K562 (cell line): ENCODE results near the gene MADCAM1. TPM values are rescaled to one million over a fixed set of nuclear protein-coding genes. Genes with fewer than 3 reads are reported as not detected.

Experiments
- BRCA1 ChIP-seq, 2 experiments: fragments of 450-650 bp in 1 of 2; sonication (generic) in 1 of 2; formaldehyde crosslinking in 1 of 2; IDR thresholded peaks; 2 replicates each; pipeline versions ENCODE4 v1.5.0 to v1.6.1; 2017 to 2020; ENCODE audit warnings: mild to moderate bottlenecking in 1 of 2, missing genetic modification reagents in 1 of 2
- CBFA2T3 ChIP-seq: fragments of 450-650 bp; IDR thresholded peaks from 2 replicates; pipeline ENCODE4 v1.6.1; 2017
- KAT7 ChIP-seq: sonication (generic); formaldehyde crosslinking; IDR thresholded peaks from 2 replicates; pipeline ENCODE4 v1.8.0; 2022; ENCODE audit warnings: missing genetic modification reagents, mild to moderate bottlenecking, borderline replicate concordance
- NFIC ChIP-seq: fragments of 450-650 bp; IDR thresholded peaks from 2 replicates; pipeline ENCODE4 v1.6.1; 2017; ENCODE audit warnings: mild to moderate bottlenecking, inconsistent platforms
- NR2F6 ChIP-seq: fragments of 450-650 bp; formaldehyde crosslinking; IDR thresholded peaks from 2 replicates; pipeline ENCODE4 v1.4.0; 2020; ENCODE audit warnings: mild to moderate bottlenecking
- TBL1XR1 ChIP-seq, 2 experiments: IDR thresholded peaks; 2 replicates each; pipeline ENCODE4 v1.6.1; 2012; ENCODE audit warnings: improper control_type of control experiment in 2 of 2, low read length in 2 of 2, mild to moderate bottlenecking in 1 of 2
- XRCC5 ChIP-seq: fragments of 200-400 bp; formaldehyde crosslinking; IDR thresholded peaks from 2 replicates; pipeline ENCODE4 v1.6.1; 2017; ENCODE audit warnings: low read depth, mild to moderate bottlenecking, low read length
- ZNF766 ChIP-seq: fragments of 200-800 bp; sonication (Bioruptor generic); conservative IDR thresholded peaks from 2 replicates; pipeline ENCODE4 v1.6.1; 2016; ENCODE audit warnings: missing genetic modification characterization, missing compliant biosample characterization
- polyA plus RNA-seq, 8 experiments: library from polyadenylated mRNA; depleted of rRNA in 4 of 8; stranded (reverse) in 5 of 8; unstranded in 3 of 8; fragments of >200 nt; fragmentation: Nextera tagmentation in 2 of 8; fragmentation: Illumina TruSeq in 1 of 8; extraction: Ambion mirVana in 2 of 8; extraction: Trizol in 1 of 8; gene quantifications; 2 replicates each; pipeline versions ENCODE4 v1.2.1 to v1.2.3, GENCODE V29; 2011 to 2014; ENCODE audit warnings: inconsistent platforms in 1 of 8, missing spikeins in 1 of 8
- total RNA-seq, 7 experiments: library from RNA; depleted of rRNA in 6 of 7; stranded (reverse); fragments of >200 nt in 6 of 7; fragmentation: Illumina TruSeq in 2 of 7; extraction: Trizol in 2 of 7; gene quantifications; 2 replicates each; pipeline versions ENCODE4 v1.2.1 to v1.2.3, GENCODE V29; 2011 to 2021; ENCODE audit warnings: low replicate concordance in 1 of 7
- TF ChIP-seq, protein P1 (sequence below): fragments of 200-800 bp; sonication (Bioruptor generic); IDR thresholded peaks from 2 replicates; pipeline ENCODE4 v1.6.1; 2017; ENCODE audit warnings: missing genetic modification characterization, missing compliant biosample characterization
- TF ChIP-seq, protein P2 (sequence below): IDR thresholded peaks from 2 replicates; pipeline ENCODE4 v1.6.1; 2011; ENCODE audit warnings: borderline replicate concordance, low read depth, mild to moderate bottlenecking, moderate library complexity, low read length; ENCODE audit not compliant: insufficient read depth, poor library complexity, severe bottlenecking
- TF ChIP-seq, protein P3 (sequence below), 2 experiments: fragments of 450-650 bp in 1 of 2; IDR thresholded peaks; 2 replicates each; pipeline ENCODE4 v1.6.1; 2011 to 2017; ENCODE audit warnings: low read depth in 2 of 2, antibody characterized with exemption in 1 of 2, borderline replicate concordance in 1 of 2, low read length in 1 of 2, mild to moderate bottlenecking in 1 of 2, mixed read lengths in 1 of 2; ENCODE audit not compliant: control insufficient read depth in 1 of 2
- TF ChIP-seq, protein P4 (sequence below): fragments of 450-650 bp; formaldehyde crosslinking; IDR thresholded peaks from 2 replicates; pipeline ENCODE4 v1.4.0; 2020; ENCODE audit warnings: mild to moderate bottlenecking

The MADCAM1 gene
- total and polyA plus RNA-seq, 9 of the 15 experiments (the other 6 are each of a cell fraction or from before 2014, with no cell fraction given), result 0.09 to 0.36 (median 0.09) TPM; not detected in 6

DNA sequence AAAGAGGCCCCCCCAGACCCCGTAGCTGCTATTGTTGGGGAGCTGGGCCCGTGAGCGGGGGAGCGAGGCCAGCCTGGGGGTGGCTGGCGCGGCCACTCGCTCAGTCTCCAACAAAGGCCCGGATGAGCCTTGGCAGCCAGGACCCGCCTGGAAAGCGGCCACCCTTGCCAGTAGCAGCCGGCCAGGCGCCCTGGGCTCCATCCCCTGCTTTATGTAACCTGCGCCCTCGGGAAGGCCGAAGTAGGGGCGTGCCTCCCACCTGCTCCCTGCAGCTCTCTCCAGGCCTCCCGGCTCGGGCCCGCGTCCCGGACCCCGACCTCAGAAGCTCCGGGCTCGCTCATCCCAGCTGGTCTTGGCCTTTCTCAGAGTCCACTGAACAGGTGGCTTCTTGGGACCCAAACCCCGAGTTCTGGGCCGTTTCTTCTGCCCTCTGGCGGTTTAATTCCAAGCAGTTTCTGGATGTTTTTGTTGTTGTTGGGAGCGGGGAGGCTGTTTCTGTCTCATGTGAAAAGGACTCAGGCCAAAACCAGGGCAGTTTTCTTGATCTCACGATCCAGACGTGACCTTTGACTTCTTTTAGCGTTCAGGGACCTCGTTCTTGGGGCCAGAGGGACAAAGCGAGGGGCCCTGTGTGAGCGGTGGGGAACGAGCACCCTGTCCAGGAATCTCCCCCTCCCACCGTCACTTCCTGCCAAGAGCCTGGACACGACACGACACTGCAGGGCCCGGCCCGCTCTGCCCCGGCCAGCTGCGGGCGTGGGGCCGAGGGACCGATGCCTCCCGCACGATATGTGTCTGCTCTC is 36.5 kb downstream of the MADCAM1 start (continued):
- TF ChIP-seq, protein P1, sequence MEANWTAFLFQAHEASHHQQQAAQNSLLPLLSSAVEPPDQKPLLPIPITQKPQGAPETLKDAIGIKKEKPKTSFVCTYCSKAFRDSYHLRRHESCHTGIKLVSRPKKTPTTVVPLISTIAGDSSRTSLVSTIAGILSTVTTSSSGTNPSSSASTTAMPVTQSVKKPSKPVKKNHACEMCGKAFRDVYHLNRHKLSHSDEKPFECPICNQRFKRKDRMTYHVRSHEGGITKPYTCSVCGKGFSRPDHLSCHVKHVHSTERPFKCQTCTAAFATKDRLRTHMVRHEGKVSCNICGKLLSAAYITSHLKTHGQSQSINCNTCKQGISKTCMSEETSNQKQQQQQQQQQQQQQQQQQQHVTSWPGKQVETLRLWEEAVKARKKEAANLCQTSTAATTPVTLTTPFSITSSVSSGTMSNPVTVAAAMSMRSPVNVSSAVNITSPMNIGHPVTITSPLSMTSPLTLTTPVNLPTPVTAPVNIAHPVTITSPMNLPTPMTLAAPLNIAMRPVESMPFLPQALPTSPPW, result peak; percentile 58; the same call in 1 of the 2 replicates
- peak in 1 of 2 experiments; percentile 37; a peak in 1 of 4 replicates for TF ChIP-seq TBL1XR1 (IDR thresholded peaks at IDR 0.05; ENCODE audit: low read length in 2 of 2)
- TF ChIP-seq, protein P2, sequence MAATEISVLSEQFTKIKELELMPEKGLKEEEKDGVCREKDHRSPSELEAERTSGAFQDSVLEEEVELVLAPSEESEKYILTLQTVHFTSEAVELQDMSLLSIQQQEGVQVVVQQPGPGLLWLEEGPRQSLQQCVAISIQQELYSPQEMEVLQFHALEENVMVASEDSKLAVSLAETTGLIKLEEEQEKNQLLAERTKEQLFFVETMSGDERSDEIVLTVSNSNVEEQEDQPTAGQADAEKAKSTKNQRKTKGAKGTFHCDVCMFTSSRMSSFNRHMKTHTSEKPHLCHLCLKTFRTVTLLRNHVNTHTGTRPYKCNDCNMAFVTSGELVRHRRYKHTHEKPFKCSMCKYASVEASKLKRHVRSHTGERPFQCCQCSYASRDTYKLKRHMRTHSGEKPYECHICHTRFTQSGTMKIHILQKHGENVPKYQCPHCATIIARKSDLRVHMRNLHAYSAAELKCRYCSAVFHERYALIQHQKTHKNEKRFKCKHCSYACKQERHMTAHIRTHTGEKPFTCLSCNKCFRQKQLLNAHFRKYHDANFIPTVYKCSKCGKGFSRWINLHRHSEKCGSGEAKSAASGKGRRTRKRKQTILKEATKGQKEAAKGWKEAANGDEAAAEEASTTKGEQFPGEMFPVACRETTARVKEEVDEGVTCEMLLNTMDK, result peak; percentile 80
- peak; percentile 59; the same call in 1 of the 2 replicates for TF ChIP-seq KAT7
- TF ChIP-seq NR2F6, result no peak
- TF ChIP-seq, protein P3, sequence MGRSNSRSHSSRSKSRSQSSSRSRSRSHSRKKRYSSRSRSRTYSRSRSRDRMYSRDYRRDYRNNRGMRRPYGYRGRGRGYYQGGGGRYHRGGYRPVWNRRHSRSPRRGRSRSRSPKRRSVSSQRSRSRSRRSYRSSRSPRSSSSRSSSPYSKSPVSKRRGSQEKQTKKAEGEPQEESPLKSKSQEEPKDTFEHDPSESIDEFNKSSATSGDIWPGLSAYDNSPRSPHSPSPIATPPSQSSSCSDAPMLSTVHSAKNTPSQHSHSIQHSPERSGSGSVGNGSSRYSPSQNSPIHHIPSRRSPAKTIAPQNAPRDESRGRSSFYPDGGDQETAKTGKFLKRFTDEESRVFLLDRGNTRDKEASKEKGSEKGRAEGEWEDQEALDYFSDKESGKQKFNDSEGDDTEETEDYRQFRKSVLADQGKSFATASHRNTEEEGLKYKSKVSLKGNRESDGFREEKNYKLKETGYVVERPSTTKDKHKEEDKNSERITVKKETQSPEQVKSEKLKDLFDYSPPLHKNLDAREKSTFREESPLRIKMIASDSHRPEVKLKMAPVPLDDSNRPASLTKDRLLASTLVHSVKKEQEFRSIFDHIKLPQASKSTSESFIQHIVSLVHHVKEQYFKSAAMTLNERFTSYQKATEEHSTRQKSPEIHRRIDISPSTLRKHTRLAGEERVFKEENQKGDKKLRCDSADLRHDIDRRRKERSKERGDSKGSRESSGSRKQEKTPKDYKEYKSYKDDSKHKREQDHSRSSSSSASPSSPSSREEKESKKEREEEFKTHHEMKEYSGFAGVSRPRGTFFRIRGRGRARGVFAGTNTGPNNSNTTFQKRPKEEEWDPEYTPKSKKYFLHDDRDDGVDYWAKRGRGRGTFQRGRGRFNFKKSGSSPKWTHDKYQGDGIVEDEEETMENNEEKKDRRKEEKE (IDR thresholded peaks at IDR 0.05; ENCODE audit: borderline replicate concordance in 1 of 2, control insufficient read depth in 1 of 2, low read depth in 2 of 2, low read length in 1 of 2), result 0 out of 4 replicates have a peak, but pooled peaks of 1 of the 2 experiments have one; percentile 22
- TF ChIP-seq CBFA2T3, result peak; percentile 79
- no peak for TF ChIP-seq BRCA1 (IDR thresholded peaks at IDR 0.05)
- TF ChIP-seq BRCA1 (CRISPR knock-in tag; IDR thresholded peaks at IDR 0.05), result 0 out of 2 replicates have a peak, but pooled peaks have one; percentile 58
- 0 out of 2 replicates have a peak, but pooled peaks have one; percentile 36 for TF ChIP-seq ZNF766 (CRISPR knock-in tag)
- peak; percentile 50; the same call in 1 of the 2 replicates for TF ChIP-seq NFIC
- 0 out of 2 replicates have a peak, but pooled peaks have one; percentile 39 for TF ChIP-seq XRCC5
- TF ChIP-seq, protein P4, sequence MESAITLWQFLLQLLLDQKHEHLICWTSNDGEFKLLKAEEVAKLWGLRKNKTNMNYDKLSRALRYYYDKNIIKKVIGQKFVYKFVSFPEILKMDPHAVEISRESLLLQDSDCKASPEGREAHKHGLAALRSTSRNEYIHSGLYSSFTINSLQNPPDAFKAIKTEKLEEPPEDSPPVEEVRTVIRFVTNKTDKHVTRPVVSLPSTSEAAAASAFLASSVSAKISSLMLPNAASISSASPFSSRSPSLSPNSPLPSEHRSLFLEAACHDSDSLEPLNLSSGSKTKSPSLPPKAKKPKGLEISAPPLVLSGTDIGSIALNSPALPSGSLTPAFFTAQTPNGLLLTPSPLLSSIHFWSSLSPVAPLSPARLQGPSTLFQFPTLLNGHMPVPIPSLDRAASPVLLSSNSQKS (CRISPR knock-in tag), result no peak
